ENCODE data around the gene STARD3. TPM values are rescaled to one million over a fixed set of nuclear protein-coding genes. Genes with fewer than 3 reads are reported as not detected.

The STARD3 gene
- polyA plus RNA-seq, 1 donor from 2014 or later: 35.7 TPM

DNA sequence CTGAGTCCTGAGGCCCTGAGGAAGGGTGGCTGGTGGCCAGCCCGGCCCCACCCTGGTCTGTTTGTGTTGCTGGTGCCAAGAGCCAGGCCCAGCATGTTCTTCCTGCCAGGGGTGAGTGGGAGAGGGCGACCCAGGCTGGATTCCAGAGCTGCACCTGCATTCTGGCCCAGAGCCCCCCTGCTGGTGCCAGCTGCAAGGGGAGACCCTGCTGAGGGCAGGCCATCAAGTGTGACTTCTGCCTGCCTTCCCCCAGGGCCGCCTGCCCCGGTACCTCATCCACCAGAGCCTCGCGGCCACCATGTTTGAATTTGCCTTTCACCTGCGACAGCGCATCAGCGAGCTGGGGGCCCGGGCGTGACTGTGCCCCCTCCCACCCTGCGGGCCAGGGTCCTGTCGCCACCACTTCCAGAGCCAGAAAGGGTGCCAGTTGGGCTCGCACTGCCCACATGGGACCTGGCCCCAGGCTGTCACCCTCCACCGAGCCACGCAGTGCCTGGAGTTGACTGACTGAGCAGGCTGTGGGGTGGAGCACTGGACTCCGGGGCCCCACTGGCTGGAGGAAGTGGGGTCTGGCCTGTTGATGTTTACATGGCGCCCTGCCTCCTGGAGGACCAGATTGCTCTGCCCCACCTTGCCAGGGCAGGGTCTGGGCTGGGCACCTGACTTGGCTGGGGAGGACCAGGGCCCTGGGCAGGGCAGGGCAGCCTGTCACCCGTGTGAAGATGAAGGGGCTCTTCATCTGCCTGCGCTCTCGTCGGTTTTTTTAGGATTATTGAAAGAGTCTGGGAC, 25.8 kb downstream of the STARD3 start:
- no peaks in the 10 kb centered on the region for H3K9me3 Mint-ChIP-seq
- H3K4me3 Mint-ChIP-seq: no peak overlapping the region
- H3K27me3 Mint-ChIP-seq: peaks cover 6% of the 10 kb centered on the region
- H3K27ac Mint-ChIP-seq: no peak overlapping the region
- peaks cover 0 to 8% (median 3%) of the 10 kb centered on the region in 3 donors for H3K4me1 Mint-ChIP-seq
- H3K36me3 Mint-ChIP-seq: peaks cover 5% of the 10 kb centered on the region

DNA sequence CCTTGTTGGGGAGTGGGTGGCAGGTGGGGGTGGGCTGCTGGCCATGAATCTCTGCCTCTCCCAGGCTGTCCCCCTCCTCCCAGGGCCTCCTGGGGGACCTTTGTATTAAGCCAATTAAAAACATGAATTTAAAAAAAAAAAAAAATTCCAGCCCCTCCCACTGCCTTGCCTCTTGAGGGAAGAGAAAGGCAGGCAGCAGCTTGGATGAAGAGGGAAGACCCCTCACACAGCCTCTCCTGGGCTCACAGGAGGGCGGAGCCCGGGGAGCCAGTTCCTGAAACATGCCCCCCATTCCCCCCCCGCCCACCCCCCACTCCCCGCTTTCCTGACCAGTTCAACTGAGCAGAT, 26.4 kb downstream of the STARD3 start:
- no peaks in the 10 kb centered on the region for H3K9me3 Mint-ChIP-seq
- peaks cover 4% of the 10 kb centered on the region for H3K36me3 Mint-ChIP-seq
- no peak overlapping the region for H3K4me3 Mint-ChIP-seq
- H3K4me1 Mint-ChIP-seq: peaks cover 0 to 8% (median 3%) of the 10 kb centered on the region in 3 donors
- H3K27ac Mint-ChIP-seq: no peak overlapping the region
- peaks cover 6% of the 10 kb centered on the region for H3K27me3 Mint-ChIP-seq

DNA sequence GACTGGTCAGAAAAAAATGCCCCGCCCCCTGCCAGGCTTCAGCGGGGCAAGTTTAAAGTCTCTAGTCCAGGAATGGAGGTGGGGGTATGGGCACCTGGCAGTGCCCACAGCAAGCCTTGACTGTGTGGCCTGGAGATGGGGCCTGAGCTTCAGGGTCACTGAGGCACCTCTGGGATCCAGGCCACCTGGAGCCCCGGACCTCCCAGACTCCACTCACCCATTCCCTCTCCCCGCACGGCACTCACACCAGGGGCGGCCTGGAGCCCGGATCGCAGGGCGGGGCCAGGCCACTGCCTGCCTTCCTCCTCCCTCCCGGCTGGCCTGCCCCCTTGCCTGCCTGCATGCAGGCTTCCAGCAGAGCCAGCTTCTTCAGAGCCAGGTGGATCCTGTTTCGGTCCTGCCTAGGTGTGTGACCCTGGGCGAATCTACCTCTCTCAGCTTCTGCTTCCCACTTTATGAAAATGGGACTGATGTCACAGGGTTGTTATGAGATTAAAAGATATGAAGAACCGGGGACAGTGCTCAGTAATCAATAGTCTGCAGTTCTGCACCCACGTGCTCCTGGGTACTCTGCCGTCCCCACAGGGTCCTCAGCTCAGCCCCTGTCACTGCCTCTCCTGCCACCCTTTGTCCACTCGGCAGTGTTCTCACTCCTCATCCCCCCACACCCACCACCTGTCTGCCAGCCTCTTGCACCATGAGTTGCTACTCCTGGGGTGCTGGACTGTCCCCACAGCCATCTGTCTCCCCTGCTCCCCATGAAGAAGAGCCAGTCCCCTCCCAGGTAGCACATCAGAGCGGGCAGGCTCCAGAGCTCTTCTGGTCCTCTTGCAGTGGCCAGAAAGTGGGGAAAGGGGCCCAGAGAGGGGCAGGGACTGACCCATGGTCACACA, 27.0 kb downstream of the STARD3 start:
- H3K9me3 Mint-ChIP-seq: no peaks in the 10 kb centered on the region
- H3K27ac Mint-ChIP-seq: no peak overlapping the region
- peaks cover 0 to 8% (median 7%) of the 10 kb centered on the region in 3 donors for H3K4me1 Mint-ChIP-seq

DNA sequence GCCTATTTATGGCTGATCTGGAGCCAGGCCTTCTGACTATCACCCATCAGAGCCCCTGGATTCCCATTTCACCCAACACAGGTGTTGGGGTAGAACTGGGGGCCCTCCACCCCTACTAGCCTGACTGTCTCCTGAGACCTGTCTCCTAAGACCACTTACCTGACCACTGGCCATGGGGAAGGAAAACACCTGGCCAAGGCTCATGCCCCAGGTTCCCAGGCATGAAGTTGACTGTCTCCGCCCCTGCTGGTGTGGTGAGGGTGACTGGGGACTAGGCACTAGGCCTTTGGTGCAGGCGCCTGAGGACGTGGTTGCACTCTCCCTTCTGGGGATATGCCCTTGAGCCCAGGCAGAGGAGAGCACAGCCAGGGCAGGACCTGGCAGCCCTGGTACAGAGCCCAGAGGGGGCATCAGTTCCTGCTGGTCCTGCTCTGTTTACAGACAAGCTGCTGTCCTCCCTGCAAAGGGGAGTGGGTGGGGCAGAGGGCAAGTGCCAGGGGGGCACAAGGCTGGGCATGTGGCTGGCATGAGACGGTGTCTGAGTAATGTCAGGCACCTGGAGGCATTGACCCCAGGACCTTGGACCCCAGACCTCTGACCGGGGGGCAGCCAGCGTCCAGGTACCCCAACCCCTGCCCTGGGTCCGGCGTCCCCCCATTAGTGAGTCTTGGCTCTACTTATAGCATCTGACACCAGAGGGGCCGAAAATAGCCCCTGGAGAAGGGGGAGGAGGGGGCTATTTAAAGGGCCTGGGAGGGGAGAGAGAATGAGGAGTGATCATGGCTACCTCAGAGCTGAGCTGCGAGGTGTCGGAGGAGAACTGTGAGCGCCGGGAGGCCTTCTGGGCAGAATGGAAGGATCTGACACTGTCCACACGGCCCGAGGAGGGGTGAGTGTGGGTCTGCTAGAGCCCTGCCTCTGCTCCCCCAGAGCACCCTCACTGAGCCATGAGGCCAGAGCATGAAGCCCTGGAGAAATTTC, 27.9 kb downstream of the STARD3 start, which contains the start of gene TCAP:
Gene TCAP, plus strand, starts transcription at position 769 of the 981 bp plus-strand sequence. Its CDS starts 11 bp downstream, at position 780.
- Mint-ChIP-seq H3K36me3 (peaks cover 4% of the 10 kb centered on the region), H3K4me1 (peaks cover 0 to 8% (median 4%) of the 10 kb centered on the region in 3 donors), H3K27ac (no peak within 1 kb of the TSS), H3K27me3 (peaks cover 14% of the 10 kb centered on the region), H3K4me3 (peak within 1 kb of the TSS in 2 of 4 donors; percentile 52 to 71), H3K9me3 (no peaks in the 10 kb centered on the region)

More for the DNA sequence above, 27.0 kb downstream of the STARD3 start:
- Mint-ChIP-seq H3K4me3 (peak overlapping the region in 1 of 4 donors; percentile 52), H3K36me3 (peaks cover 4% of the 10 kb centered on the region), H3K27me3 (peaks cover 10% of the 10 kb centered on the region)

DNA sequence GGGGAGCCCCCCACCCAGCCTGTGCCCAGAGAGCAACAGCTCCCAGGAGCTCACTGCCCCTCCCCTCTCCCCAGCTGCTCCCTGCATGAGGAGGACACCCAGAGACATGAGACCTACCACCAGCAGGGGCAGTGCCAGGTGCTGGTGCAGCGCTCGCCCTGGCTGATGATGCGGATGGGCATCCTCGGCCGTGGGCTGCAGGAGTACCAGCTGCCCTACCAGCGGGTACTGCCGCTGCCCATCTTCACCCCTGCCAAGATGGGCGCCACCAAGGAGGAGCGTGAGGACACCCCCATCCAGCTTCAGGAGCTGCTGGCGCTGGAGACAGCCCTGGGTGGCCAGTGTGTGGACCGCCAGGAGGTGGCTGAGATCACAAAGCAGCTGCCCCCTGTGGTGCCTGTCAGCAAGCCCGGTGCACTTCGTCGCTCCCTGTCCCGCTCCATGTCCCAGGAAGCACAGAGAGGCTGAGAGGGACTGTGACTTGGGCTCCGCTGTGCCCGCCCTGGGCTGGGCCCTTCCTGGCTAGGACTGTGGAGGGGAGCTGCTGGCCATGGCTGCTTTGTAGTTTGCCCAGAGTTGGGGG, 28.8 kb downstream of the STARD3 start:
- Mint-ChIP-seq H3K27ac (no peak overlapping the region), H3K27me3 (peaks cover 15% of the 10 kb centered on the region), H3K4me1 (peaks cover 0 to 8% (median 4%) of the 10 kb centered on the region in 3 donors), H3K36me3 (peaks cover 3% of the 10 kb centered on the region), H3K9me3 (no peaks in the 10 kb centered on the region), H3K4me3 (peak overlapping the region in 1 of 4 donors; percentile 71)

DNA sequence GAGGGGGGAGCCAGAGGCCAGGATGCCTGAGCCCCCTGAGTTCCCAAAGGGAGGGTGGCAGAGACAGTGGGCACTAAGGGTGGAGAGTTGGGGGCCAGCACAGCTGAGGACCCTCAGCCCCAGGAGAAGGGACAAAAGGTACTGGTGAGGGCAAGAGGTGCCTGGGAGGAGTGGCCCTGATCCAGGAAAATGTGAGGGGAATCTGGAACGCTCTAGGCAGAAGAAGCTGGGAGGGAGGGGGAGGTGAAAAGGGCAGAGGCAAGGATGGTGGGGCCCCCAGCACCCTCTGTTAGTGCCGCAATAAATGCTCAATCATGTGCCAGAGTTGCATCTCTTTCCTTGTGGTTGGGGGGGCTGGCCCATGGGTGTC, 29.3 kb downstream of the STARD3 start:
- H3K4me1 Mint-ChIP-seq: peaks cover 0 to 8% (median 4%) of the 10 kb centered on the region in 3 donors
- H3K4me3 Mint-ChIP-seq: peak overlapping the region in 2 of 4 donors; percentile 5 to 71
- H3K9me3 Mint-ChIP-seq: no peaks in the 10 kb centered on the region
- H3K27me3 Mint-ChIP-seq: peaks cover 15% of the 10 kb centered on the region
- no peak overlapping the region for H3K27ac Mint-ChIP-seq
- peaks cover 2% of the 10 kb centered on the region for H3K36me3 Mint-ChIP-seq

DNA sequence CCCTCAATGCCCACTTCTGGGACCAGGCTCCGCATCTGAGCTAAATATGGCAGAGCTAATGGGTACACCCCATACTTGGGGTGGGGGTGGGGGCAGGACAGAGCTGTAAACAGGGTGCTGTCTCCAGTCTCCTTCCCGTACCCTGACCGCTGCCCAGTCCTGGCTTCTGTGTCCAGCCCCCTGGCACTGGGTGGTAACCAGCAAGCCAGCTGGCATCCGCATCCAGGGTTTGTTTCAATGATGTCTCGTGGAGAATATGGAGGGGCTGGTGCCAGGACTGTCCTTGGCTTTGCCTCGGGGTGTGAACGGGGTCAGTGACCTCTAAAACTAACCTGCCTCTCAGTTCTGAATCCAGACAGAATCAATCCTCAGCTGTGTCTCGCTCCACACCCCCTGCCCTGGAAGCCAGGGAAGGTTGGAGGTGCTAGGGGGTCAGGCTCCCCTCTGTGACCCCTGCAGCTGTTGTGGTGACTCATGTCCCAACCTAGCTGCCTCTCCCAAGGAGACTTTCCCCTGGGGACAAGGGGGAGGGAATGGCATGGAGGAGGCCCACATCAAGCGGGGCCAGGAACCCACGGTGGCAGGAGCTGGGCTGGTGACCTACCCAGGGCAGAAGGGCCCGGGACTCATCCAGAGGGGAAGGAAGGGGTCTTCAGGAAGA, 29.8 kb downstream of the STARD3 start:
- Mint-ChIP-seq H3K4me1 (peaks cover 0 to 8% (median 4%) of the 10 kb centered on the region in 3 donors), H3K27ac (no peak overlapping the region), H3K4me3 (peak overlapping the region in 1 of 4 donors; percentile 5), H3K9me3 (no peaks in the 10 kb centered on the region), H3K27me3 (peaks cover 15% of the 10 kb centered on the region), H3K36me3 (peaks cover 2% of the 10 kb centered on the region)

DNA sequence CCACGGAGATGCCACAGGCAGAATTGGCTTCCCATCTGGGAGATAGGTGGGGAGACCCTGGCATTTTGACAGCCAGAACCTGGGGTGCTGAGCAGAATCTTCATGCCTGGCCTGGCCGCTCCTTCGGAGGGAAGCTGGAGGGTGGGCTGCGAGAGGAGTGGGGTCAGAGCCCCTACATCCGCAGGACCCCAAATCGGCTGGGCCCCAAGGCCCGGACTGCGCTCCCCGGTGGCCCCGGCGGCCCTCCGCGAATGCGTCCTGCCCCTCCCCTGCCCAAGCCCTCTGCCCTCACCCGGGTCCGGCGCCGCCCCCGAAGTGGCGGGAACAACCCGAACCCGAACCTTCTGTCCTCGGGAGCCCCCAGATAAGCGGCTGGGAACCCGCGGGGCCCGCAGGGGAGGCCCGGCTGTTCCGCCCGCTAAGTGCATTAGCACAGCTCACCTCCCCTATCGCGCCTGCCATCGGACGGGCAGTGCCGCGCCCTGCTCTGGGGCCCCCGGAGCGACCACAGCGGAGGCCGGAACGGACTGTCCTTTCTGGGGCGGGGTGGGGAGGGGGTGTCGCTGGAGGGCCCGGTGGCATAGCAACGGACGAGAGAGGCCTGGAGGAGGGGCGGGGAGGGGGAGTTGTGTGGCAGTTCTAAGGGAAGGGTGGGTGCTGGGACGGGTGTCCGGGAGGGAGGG, 30.5 kb downstream of the STARD3 start:
- H3K4me3 Mint-ChIP-seq: peak overlapping the region in 2 of 4 donors; percentile 74 to 92

DNA sequence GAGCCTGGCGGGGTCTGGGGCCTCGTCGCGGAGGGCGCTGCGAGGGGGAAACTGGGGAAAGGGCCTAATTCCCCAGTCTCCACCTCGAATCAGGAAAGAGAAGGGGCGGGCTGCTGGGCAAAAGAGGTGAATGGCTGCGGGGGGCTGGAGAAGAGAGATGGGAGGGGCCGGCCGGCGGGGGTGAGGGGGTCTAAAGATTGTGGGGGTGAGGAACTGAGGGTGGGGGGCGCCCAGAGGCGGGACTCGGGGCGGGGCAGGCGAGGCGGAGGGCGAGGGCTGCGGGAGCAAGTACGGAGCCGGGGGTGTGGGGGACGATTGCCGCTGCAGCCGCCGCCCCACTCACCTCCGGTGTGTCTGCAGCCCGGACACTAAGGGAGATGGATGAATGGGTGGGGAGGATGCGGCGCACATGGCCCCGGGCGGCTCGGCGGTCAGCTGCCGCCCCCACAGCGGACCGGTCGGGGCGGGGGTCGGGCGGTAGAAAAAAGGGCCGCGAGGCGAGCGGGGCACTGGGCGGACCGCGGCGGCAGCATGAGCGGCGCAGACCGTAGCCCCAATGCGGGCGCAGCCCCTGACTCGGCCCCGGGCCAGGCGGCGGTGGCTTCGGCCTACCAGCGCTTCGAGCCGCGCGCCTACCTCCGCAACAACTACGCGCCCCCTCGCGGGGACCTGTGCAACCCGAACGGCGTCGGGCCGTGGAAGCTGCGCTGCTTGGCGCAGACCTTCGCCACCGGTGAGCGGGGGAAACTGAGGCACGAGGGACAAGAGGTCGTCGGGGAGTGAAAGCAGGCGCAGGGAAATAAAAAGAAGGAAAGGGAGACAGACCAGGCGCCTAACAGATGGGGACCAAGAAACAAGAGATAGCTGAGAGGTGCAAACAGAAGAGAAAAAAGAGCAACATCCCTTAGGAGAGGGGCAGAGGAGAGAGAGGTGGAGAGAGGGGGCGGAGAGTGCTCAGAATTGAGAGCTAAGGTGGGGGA, 31.3 kb downstream of the STARD3 start, which contains the start of gene PNMT:
Gene PNMT, plus strand, starts transcription at position 509 of the 980 bp plus-strand sequence. Its CDS starts 23 bp downstream, at position 532.
- Mint-ChIP-seq H3K27me3 (peaks cover 15% of the 10 kb centered on the region), H3K36me3 (peaks cover 2% of the 10 kb centered on the region), H3K27ac (peak within 1 kb of the TSS in 1 of 3 donors; percentile 93), H3K4me3 (peak within 1 kb of the TSS; percentile 49 to 92 (median 78)), H3K9me3 (no peaks in the 10 kb centered on the region), H3K4me1 (peaks cover 3 to 10% (median 4%) of the 10 kb centered on the region in 3 donors)

More for the DNA sequence above, 30.5 kb downstream of the STARD3 start:
- Mint-ChIP-seq H3K27me3 (peaks cover 15% of the 10 kb centered on the region), H3K4me1 (peaks cover 3 to 8% (median 4%) of the 10 kb centered on the region in 3 donors), H3K36me3 (peaks cover 2% of the 10 kb centered on the region), H3K27ac (no peak overlapping the region), H3K9me3 (no peaks in the 10 kb centered on the region)

DNA sequence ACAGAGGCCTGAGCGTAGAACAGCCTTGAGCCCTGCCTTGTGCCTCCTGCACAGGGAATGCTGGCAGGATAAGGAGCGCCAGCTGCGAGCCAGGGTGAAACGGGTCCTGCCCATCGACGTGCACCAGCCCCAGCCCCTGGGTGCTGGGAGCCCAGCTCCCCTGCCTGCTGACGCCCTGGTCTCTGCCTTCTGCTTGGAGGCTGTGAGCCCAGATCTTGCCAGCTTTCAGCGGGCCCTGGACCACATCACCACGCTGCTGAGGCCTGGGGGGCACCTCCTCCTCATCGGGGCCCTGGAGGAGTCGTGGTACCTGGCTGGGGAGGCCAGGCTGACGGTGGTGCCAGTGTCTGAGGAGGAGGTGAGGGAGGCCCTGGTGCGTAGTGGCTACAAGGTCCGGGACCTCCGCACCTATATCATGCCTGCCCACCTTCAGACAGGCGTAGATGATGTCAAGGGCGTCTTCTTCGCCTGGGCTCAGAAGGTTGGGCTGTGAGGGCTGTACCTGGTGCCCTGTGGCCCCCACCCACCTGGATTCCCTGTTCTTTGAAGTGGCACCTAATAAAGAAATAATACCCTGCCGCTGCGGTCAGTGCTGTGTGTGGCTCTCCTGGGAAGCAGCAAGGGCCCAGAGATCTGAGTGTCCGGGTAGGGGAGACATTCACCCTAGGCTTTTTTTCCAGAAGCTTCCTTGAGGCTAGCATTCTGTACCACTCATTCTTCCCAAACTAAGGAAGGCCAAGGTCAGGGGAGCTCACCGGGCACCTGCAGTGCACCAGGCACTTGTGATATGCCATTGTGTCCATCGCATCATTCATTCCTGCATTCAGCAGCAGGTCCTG, 33.2 kb downstream of the STARD3 start:
- no peak overlapping the region for H3K4me3 Mint-ChIP-seq
- peaks cover 15% of the 10 kb centered on the region for H3K27me3 Mint-ChIP-seq
- peak overlapping the region in 1 of 3 donors; percentile 27 for H3K27ac Mint-ChIP-seq
- H3K36me3 Mint-ChIP-seq: peaks cover 2% of the 10 kb centered on the region
- H3K4me1 Mint-ChIP-seq: peaks cover 3 to 10% (median 4%) of the 10 kb centered on the region in 3 donors
- H3K9me3 Mint-ChIP-seq: no peaks in the 10 kb centered on the region

DNA sequence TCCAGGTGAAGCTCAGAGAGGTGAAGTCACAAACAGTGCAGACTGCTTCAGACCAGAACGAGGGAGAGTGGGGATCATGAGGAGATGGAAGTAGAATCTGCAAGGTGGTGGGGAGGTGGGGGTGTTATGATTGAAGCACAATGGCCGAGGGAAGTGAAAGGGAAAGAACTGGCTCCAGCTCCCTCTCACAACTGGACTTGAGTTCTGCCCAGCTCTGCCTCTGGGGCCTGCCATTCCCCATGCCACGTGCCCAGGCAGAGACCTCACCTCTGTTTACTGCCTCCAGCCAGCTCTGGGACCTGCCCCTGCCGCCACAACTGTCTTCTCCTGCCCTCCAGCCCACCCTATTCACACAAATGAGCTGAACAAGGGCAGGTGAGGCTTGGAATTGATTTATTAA, 33.8 kb downstream of the STARD3 start:
- Mint-ChIP-seq H3K36me3 (no peaks in the 10 kb centered on the region), H3K27ac (peak overlapping the region in 1 of 3 donors; percentile 57), H3K27me3 (peaks cover 15% of the 10 kb centered on the region), H3K4me1 (peaks cover 3 to 15% (median 9%) of the 10 kb centered on the region in 3 donors), H3K4me3 (no peak overlapping the region), H3K9me3 (no peaks in the 10 kb centered on the region)
